ENCODE results near the gene GCGR. TPM values are rescaled to one million over a fixed set of nuclear protein-coding genes. Genes with fewer than 3 reads are reported as not detected.

Gene GCGR
- total and polyA plus RNA-seq, 2 of the 13 experiments (the other 11 are each of a cell fraction or from before 2014, with no cell fraction given) = 0.04 to 0.13 TPM

DNA sequence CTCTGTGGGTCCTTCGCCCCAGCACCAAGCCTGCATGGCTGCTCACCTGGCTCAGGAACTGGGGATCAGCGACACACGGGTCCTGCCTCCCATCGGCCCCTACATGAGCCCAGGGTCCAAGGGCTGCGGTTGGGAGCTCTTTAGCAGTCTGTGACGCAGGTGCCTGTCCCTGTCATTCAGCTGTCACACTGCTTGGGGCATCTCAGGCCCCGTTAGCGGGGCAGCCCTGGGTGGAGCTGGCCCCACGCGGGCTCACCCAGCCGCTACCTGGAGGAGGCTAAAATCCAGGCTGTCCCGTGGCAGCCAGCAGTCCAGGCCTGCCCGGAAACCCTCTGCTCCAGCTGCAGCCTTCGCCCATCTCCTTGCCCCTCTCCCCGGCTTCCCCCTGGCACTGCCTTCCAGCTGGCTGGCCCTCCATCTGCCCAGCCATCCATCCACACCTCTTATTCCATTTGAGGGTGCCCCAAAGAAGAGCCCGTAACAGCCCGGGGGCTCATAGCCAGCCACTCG is 3.3 kb downstream of the GCGR start:
- Histone ChIP-seq H4K20me1 (ENCODE audit: insufficient read depth, low read length) (no peaks in the 10 kb centered on the region), H3K27ac (ENCODE audit: extremely low read length, insufficient read depth, low read length) (no peak overlapping the region), H3K36me3 (replicated peaks in 1 of 2; ENCODE audit: control insufficient read depth in 1 of 2, insufficient read depth in 2 of 2, low read length in 2 of 2) (no peaks in the 10 kb centered on the region), H3K4me2 (ENCODE audit: low read depth, low read length) (peak overlapping the region; percentile 37; the same call in 1 of the 2 replicates), H3K4me1 (ENCODE audit: insufficient read depth, low read length) (peaks cover 37% of the 10 kb centered on the region), H3K9me3 (ENCODE audit: low read length) (no peaks in the 10 kb centered on the region), H2AFZ (ENCODE audit: low read length) (no peak overlapping the region), H3K4me3 (replicated peaks in 1 of 3; ENCODE audit: insufficient read depth in 1 of 3, low read depth in 2 of 3, low read length in 3 of 3) (peak overlapping the region in 1 of 3 experiments; percentile 41; a peak in 1 of 6 replicates), H3K9ac (ENCODE audit: insufficient read depth, low read depth, low read length) (no peak overlapping the region), H3K27me3 (ENCODE audit: control insufficient read depth in 1 of 2, insufficient read depth in 2 of 2, low read length in 2 of 2) (peaks cover 21 to 79% of the 10 kb centered on the region in 2 experiments), H3K79me2 (ENCODE audit: insufficient read depth, low read length) (no peaks in the 10 kb centered on the region)
- in situ Hi-C loops (cut with HindIII; ENCODE audit: extremely low pct_ligation_motif_present, low pct_unique_long_range_greater_than_20kb) = no loop called here
- FAIRE-seq (no peak), DNase-seq (ENCODE audit: low spot score) (no peak), ATAC-seq (peak; percentile 52)
- POLR2A ChIA-PET = interaction anchor here (0.9 to 1.5 kb wide), 9 partner anchors 8 to 93 kb away, joined by 3 to 7 read pairs (median 4); partner anchors contain the start of genes ALYREF and ANAPC11
- BruUV-seq (replicated peaks) = no TSS peak
- TF ChIP-seq, protein P1, sequence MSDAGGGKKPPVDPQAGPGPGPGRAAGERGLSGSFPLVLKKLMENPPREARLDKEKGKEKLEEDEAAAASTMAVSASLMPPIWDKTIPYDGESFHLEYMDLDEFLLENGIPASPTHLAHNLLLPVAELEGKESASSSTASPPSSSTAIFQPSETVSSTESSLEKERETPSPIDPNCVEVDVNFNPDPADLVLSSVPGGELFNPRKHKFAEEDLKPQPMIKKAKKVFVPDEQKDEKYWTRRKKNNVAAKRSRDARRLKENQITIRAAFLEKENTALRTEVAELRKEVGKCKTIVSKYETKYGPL (CRISPR knock-in tag; IDR thresholded peaks at IDR 0.05) = no peak
- TF ChIP-seq HNF4A (CRISPR knock-in tag; IDR thresholded peaks at IDR 0.05) = peak; percentile 14; the same call in 1 of the 2 replicates
- TF ChIP-seq PCBP1 (IDR thresholded peaks at IDR 0.05; ENCODE audit: borderline replicate concordance, low read depth, low read length) = 0 out of 2 replicates have a peak, but pooled peaks have one; percentile 39
- 0 out of 2 replicates have a peak, but pooled peaks have one; percentile 6 for TF ChIP-seq ZFX (CRISPR knock-in tag; IDR thresholded peaks at IDR 0.05; ENCODE audit: low read depth)
- TF ChIP-seq MXD4 (CRISPR knock-in tag; IDR thresholded peaks at IDR 0.05) = 0 out of 2 replicates have a peak, but pooled peaks have one; percentile 49
- TF ChIP-seq CEBPG (CRISPR knock-in tag; IDR thresholded peaks at IDR 0.05) = no peak
- peak; percentile 19; the same call in 1 of the 2 replicates for TF ChIP-seq RXRA (CRISPR knock-in tag; IDR thresholded peaks at IDR 0.05)
- 0 out of 2 replicates have a peak, but pooled peaks have one; percentile 30 for TF ChIP-seq KMT2A (CRISPR knock-in tag; IDR thresholded peaks at IDR 0.05)
- CTCF ChIA-PET (ENCODE audit: low intra/inter-chr PET ratio, low total read pairs) = no interaction called here
- intact Hi-C loops (cut with micrococcal nuclease; ENCODE audit: unreplicated experiment) = no loop called here
- 41% methylated on average over 12 of the region's 18 CpGs for WGBS (ENCODE audit: low lambda C conversion rate)

DNA sequence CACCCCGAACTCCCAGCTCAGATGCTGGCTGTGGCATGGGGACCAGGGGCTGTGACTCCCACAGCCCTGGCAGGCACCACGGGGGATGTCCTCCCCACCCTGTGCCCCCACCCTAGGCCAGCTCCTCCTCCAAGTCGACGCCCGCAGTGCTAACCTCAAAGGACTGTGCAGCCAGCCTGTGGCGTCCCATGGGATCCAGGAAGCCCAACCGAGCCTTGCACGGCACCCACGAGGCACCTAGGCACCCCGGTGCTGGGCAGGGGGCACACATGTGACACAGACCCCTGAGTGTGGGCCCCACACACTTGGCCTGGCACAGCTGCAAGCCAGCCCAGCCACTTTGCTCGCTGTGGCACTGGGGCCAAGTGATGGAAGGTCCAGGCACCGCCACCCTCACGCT is 3.9 kb downstream of the GCGR start:
- Histone ChIP-seq H3K27ac (ENCODE audit: extremely low read length, insufficient read depth, low read length) (no peak overlapping the region), H2AFZ (ENCODE audit: low read length) (no peak overlapping the region), H3K36me3 (replicated peaks in 1 of 2; ENCODE audit: control insufficient read depth in 1 of 2, insufficient read depth in 2 of 2, low read length in 2 of 2) (no peaks in the 10 kb centered on the region), H3K27me3 (ENCODE audit: control insufficient read depth in 1 of 2, insufficient read depth in 2 of 2, low read length in 2 of 2) (peaks cover 18 to 77% of the 10 kb centered on the region in 2 experiments), H3K4me2 (ENCODE audit: low read depth, low read length) (no peak overlapping the region), H3K9ac (ENCODE audit: insufficient read depth, low read depth, low read length) (no peak overlapping the region), H4K20me1 (ENCODE audit: insufficient read depth, low read length) (no peaks in the 10 kb centered on the region), H3K4me3 (replicated peaks in 1 of 3; ENCODE audit: insufficient read depth in 1 of 3, low read depth in 2 of 3, low read length in 3 of 3) (no peak overlapping the region), H3K4me1 (ENCODE audit: insufficient read depth, low read length) (peaks cover 31% of the 10 kb centered on the region), H3K9me3 (ENCODE audit: low read length) (no peaks in the 10 kb centered on the region), H3K79me2 (ENCODE audit: insufficient read depth, low read length) (no peaks in the 10 kb centered on the region)
- BruUV-seq (replicated peaks) = no TSS peak
- POLR2A ChIA-PET = interaction anchor here (0.8 to 1.5 kb wide), 6 partner anchors 8 to 94 kb away, joined by 3 to 7 read pairs (median 4); no protein-coding TSS in a partner anchor
- intact Hi-C loops (cut with micrococcal nuclease; ENCODE audit: unreplicated experiment) = no loop called here
- TF ChIP-seq HNRNPL (IDR thresholded peaks at IDR 0.05; ENCODE audit: low read depth, low read length) = 0 out of 2 replicates have a peak, but pooled peaks have one; percentile 15
- no peak for TF ChIP-seq MLLT10 (CRISPR knock-in tag; IDR thresholded peaks at IDR 0.05)
- DNase-seq (ENCODE audit: low spot score) (no peak), ATAC-seq (no peak), FAIRE-seq (no peak)
- CTCF ChIA-PET (ENCODE audit: low intra/inter-chr PET ratio, low total read pairs) = no interaction called here
- in situ Hi-C loops (cut with HindIII; ENCODE audit: extremely low pct_ligation_motif_present, low pct_unique_long_range_greater_than_20kb) = no loop called here
- WGBS (ENCODE audit: low lambda C conversion rate) = 28% methylated on average over 2 of the region's 13 CpGs

Data from HepG2 (cell line).